CD4-positive, alpha-beta T cell treated with Interleukin-6 for 4 hours (primary cell): ENCODE results near the gene ADGRG1.

ENCODE experiments used
- DNase-seq: peaks from one replicate; pipeline ENCODE4 v3.0.0-alpha.2; 2020; ENCODE audit warnings: mixed read lengths

Gene ADGRG1

GRCh38 chr16:57621521-57622271 is 6.7 kb upstream of the ADGRG1 start:
- DNase-seq, result no peak

DNA sequence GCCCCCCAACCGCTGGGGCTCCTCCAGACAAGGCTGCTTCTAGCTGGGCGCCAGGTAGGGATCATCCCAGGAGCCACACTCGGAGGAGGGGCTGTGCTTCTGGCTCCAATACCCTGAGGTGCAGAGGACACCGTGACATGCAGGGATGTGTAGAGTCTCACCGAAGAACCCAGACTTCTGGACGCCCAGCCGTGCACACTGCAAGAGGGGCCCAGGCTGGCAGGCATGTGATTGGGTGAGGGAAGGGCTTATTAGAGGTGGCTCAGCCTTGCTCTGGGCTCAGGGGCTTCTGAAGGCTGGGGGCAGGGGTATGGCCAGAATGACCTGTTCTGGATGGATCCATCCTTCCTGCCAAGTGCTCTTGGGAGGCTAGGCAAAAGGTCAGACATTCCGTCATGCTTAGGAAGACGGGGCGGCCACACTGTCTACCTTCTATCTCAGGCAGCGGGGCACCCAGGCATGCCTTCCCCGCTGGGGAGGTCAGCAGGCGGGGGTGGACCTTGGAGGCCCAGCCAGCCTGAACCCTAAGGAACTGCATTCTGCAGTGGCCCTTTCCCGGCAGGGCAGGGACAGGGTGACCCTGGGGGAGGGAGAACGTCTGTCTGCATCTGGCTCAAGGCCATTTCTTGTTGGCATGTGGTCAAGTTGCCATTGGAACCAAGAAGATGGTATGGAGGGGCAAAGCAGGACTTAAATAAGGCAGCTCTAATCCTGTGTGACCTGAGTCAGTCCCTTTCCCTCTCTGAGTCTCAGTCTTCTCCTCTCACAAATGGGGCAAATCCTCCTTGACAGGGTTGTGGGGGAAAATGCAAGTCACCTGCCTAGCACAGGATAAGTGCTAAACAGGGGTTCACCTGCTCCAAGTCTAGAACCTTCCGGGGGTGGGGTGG is 5.8 kb upstream of the ADGRG1 start:
- no peak for DNase-seq

GRCh38 chr16:57623251-57624043 is 5.0 kb upstream of the ADGRG1 start:
- no peak for DNase-seq

GRCh38 chr16:57624044-57624688 is 4.3 kb upstream of the ADGRG1 start:
- no peak for DNase-seq

DNA sequence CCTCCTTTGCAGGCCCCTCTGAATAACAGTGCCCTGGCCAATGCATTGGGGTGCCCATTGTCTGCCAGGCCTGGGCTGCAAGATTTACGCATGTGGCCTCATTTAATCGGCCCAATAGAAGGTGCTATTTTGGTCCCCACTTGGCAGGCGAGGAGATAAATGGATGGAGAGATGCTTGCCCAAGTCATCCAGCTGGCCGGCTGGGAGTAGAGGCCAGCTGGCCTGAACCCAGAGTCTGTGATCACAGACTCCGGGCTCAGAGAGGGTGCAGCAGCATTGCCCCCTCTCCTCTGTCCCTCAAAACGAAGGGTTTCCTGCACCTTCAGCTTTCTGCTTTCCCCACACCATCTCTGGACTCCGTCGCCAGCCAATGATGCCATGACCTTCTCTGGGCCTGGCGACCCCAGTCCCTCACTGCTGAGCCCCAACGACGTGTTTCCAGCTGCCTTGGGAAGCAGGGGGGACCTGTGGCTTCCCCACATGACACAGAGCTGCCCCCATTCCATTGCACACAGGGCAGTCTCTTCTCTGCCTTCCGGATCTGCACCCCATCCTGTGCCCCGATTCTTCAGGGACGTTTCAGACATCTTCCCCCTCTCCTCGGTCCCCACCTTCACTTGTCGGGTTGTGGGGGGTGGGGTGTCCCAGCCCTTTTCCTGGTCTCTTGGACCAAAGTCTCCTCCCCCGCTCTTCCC is 3.5 kb upstream of the ADGRG1 start:
- no peak for DNase-seq

- no peak for DNase-seq
These were observed 1.8 kb upstream of the ADGRG1 start for GRCh38 chr16:57626420-57627170.

DNA sequence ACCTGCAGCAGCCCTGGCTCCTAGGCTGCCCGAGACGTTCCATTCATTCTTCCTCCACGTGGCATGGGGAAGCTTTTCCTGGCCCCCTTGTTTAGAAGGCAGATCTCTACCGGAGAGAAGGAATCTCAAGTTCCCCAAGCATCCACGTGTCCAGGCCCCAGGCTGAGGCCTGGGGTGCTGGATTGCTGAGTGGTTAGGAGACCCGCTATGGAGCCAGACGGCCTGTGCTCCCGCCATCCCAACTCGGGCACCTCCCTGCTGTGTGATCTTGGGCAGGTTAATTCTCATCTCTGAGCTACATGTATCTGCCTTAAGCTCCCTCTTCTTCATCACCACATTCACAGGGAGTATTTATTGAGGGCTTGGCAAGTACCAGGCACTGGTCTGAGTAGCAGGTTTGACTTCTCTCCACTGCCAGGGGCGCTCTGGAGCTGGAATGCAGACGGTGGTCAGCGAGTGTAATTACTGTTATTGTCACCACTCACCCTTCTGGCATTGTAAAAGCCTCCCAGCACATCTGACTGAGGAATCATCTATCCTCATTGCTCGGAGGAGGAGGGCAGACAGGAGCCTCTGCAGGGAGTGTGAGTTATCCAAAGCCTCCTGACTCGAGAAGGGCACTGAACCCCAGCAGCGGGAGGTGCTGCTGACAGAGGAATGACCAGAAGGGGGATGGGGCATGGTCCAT is 1.1 kb upstream of the ADGRG1 start:
- no peak for DNase-seq

DNA sequence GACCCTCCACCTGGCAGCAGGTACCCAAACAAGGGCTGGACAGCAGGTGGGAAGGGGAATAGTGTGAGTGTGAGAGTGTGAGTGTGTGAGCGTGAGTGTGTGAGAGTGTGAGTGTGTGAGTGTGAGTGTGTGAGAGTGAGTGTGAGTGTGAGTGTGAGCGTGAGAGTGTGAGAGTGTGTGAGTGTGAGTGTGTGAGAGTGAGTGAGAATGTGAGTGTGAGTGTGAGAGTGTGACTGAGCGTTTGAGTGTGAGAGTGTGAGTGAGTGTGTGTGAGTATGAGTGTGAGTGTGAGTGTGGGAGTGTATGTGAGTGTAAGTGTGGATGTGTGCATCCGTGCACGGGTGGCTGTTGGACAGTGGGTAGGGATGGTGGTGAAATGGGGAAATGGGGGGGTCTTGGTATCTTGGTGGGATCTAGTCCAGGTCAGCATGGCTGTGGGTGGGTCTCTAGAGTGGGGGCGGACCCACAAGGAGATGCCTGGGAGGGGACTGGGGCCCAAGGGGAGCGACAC is 408 bp downstream of the ADGRG1 start:
- DNase-seq, result no peak

DNA sequence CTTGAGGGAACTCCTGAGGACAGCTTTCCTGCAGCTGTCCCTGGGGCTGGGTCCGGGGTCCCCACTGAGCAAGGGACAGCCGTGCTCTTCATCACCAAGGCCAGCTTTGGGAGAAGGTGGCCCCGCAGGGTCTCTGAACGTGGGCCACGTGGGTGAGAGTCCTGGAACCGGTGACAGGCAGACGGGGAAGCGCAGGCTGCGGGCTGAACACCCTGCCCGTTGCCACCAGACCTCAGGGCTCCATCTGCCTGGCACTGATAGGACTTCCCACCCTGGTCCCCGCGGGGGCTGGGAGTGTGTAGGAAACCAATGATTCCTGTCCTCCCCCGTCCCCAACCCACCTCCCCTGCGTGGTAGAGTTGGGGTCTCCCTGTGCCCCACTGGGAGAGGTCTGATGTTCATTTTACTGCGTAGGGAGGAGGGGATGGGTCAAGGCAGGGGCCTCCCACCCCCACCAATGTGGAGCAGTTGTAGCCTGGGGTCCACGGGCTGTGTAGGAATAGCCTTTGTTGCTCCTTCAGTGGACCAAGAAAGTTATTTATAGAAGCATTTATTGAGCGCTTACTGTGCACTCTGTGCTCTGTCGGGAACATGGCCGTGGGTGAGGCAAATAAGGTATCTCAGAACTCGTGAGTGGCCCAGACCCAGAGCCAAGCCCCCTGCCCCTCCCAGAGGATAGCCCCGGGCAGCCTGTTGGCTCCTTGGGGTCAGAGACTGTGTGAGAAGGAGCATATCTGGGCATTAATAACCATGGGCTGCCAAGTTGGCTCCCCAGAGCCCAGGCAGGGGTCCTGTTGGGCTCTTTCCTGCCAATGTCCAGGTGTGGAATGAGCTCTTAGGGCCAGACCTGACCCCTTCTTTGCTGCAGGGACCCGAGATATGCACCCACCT is 1.3 kb downstream of the ADGRG1 start:
- no peak for DNase-seq

DNA sequence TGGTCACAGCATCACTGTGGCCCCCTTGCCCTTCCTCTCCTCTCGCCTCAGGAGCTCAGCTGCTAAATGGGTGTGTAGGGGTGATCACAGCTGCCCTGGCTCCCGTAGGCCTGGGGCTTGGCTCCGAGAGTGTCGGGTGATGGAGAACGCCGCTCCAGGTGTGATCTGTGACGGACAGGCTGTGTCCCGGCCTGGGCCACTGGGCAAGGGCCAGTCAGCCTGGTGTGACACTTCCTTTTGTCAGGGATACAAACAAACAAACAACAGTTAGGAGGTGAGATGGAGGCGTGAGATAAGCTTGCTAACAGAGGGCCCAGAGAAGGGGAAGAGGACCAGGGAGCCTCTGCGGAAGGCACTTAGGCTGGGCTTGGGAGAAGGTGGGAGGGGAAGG is 2.0 kb downstream of the ADGRG1 start:
- no peak for DNase-seq

DNA sequence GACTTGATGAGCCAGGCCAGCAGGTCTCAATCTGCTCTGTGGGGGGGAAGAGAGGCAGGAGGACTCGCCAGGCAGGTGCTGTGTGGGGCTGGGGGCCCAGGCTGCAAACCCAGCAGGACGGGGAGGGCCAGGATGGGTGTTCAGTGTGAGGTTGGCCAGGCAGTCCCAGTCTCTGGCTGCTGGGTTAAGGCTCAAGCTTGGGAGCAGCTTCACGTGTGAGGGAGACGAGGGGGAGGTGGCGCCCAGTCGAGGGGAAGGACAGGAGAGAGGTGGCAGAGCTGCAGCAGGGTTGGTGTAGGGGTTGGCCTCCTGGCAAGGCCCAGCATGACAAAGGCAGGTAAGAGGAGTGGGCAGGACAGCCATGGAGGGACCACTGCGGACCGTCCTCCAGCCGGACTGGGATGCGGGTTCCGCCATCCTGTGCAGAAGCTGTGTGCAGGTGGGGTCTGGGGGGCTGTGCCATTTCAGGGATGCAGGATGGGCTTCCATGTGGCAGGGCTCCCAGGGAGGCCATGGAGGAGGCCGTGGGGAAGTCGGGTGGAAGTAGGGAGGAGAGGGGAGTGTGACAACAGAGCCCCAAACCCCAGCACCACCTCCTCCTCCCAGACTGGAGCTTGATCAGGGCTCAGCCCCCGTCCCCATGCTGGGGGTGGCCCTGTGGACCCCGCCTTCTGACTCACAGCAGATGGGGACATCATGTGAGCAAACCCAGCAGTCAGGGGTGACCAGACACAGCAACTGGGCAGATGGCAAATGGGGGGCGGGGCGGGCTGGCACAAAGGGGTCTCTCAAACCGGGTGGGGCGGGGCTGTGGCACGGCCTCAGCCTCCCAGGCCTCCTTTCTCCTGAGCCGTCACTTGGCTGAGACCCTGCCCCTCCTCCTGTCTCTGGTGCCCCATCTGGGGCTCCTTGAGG is 2.8 kb downstream of the ADGRG1 start:
- no peak for DNase-seq

DNA sequence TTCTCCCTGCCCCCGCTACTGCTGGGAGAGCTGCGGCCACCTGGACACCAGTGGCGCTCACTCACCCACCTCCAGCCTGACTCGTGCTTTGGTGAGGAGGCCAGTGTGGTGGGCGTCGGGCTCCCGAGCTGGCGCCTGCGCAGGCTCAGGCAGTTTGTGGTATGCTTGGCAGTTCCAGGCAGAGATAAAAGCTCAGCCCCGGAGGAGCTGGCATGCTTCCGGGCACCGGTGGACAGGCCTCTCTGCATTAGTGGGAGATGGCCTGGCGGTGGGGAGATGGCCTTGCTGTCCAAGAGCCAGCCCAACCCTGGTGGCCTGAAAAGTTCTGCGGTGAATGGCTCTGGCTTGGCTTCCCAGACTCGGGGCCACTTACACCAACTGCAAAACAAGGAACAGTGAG is 4.1 kb downstream of the ADGRG1 start:
- DNase-seq, result no peak

DNA sequence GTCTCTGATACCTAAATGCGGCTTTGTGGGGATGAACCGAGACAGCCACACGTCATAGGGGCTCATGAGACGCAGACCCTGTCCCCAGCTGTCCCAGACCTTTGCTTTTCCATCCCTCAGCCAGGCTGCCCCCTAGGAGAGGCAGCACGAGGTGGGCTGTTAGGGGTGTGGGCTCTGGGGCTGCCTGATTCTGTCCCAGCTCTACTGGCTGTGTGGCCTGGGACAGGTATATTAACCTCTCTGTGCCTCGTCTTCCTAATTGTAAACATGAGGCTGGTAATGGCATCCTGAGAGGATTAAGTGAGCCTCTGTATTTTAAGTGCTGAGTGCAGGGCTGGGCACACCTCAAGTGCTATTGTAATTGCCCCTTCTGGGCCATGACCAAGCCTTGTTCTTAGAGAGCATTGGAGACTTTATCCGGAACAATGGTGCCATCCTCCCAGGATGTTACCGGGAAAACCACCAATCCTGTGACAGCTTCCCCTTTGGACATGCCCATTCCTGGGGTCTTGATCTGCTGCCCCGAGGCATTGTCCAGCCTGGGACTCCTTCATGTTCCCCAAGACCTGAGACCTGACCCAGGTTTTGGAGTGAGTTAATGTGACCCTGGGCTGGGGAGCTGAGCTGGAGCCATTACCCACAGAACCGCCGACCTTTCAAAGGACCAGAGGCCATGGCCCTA is 5.1 kb downstream of the ADGRG1 start:
- DNase-seq, result no peak

DNA sequence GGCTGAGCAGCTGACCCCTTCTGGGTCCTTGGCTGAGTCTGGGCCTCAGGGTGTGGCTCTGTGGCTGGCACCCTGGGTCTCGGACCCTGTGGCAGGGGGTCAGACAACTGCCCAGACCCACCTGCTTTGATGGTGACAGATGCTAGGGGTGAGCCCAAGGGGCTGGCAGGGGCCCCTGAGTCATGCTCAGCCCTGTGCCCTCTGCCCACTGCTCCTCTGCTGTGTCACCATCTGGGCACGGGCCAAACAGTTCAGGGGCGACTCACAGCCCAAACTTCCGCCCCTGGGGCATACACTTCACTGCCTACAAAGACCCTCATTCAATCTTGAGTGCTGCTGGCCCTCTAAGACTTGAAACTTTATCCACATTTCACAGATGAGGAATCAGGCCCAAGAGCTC is 5.7 kb downstream of the ADGRG1 start:
- DNase-seq, result no peak

GRCh38 chr16:57635266-57636097 is 7.1 kb downstream of the ADGRG1 start:
- no peak for DNase-seq

- no peak for DNase-seq
These were observed 7.8 kb downstream of the ADGRG1 start for GRCh38 chr16:57636184-57636583.

DNA sequence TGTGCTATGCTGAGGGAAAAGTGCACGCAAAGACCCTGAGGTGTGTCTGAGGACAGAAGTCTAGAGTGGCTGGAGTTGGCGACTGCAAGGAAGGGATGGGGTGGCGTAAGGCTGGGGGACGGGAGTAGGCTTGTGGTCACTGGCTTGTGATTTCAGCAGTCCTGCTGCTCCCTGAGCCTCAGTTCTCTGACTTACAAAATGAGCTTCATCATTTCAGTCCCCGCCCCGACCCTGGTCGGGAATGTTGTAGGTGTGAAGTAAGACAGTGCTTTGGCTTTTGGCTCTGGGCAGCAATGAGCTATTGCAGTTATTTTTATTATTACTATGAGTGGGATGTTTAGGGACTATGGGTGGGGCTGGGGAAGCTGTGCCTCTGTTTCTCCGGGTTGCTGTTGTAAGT is 8.6 kb downstream of the ADGRG1 start:
- no peak for DNase-seq
